C4-2B (cell line): ENCODE data around the gene HYAL2.

ENCODE experiments used
- ZFX ChIP-seq: fragments of 450-650 bp; IDR thresholded peaks from 2 replicates; pipeline ENCODE4 v1.6.1; 2017
- TF ChIP-seq, protein P1 (sequence below): fragments of 450-650 bp; conservative IDR thresholded peaks from 2 replicates; pipeline ENCODE4 v1.5.1; 2017; ENCODE audit warnings: mild to moderate bottlenecking

DNA sequence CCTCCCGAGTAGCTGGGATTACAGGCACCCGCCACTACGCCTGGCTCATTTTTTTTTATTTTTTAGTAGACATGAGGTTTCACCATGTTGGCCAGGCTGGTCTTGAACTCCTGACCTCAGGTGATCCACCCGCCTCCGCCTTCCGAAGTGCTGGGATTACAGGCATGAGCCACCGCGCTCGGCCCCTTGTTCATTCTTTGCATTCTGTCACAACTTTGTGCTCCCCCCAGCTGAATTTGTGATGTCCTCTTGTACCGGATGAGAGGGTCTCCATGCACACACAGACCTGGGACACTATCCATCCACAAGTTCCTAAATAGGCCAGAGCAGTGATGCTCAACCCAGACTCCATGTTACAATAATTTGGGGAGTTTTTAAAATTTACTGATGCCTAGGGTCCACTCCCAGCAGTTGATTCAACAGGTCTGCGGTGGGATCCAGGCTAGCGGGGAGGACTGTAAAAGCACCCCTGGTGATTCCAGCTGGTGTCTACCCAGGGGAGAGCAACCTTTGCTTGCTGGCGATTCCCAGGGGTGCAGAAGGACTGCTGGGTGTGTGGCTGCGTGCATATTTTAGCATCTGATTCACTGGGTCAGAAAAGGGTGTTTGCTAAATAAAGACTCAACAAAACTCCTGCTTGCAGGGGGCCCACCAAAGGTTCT, 17.1 kb upstream of the HYAL2 start:
- TF ChIP-seq, protein P1, sequence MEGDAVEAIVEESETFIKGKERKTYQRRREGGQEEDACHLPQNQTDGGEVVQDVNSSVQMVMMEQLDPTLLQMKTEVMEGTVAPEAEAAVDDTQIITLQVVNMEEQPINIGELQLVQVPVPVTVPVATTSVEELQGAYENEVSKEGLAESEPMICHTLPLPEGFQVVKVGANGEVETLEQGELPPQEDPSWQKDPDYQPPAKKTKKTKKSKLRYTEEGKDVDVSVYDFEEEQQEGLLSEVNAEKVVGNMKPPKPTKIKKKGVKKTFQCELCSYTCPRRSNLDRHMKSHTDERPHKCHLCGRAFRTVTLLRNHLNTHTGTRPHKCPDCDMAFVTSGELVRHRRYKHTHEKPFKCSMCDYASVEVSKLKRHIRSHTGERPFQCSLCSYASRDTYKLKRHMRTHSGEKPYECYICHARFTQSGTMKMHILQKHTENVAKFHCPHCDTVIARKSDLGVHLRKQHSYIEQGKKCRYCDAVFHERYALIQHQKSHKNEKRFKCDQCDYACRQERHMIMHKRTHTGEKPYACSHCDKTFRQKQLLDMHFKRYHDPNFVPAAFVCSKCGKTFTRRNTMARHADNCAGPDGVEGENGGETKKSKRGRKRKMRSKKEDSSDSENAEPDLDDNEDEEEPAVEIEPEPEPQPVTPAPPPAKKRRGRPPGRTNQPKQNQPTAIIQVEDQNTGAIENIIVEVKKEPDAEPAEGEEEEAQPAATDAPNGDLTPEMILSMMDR, result no peak
- TF ChIP-seq ZFX, result no peak
